D341Med (cell line): ENCODE data around the gene SAG.

Source experiments
- DNase-seq: peaks from one replicate; pipeline ENCODE4 v3.0.0; 2012; ENCODE audit warnings: low spot score

Gene SAG

GRCh38 chr2:233289648-233290047 lies 18.0 kb upstream of the SAG start:
- DNase-seq: no peak

- no peak for DNase-seq
These were observed 17.4 kb upstream of the SAG start for GRCh38 chr2:233290051-233290845.

- DNase-seq: no peak
These were observed 11.7 kb upstream of the SAG start for GRCh38 chr2:233295891-233296290.

GRCh38 chr2:233297076-233297475 lies 10.5 kb upstream of the SAG start:
- no peak for DNase-seq

- no peak for DNase-seq
These were observed 7.2 kb upstream of the SAG start for GRCh38 chr2:233300401-233300800.

GRCh38 chr2:233301248-233301647 lies 6.4 kb upstream of the SAG start:
- DNase-seq: no peak

- peak; percentile 68 for DNase-seq
These were observed 5.8 kb upstream of the SAG start for GRCh38 chr2:233301811-233302210.

GRCh38 chr2:233303252-233303651 lies 4.4 kb upstream of the SAG start:
- no peak for DNase-seq

GRCh38 chr2:233311241-233311926 lies 3.8 kb downstream of the SAG start:
- DNase-seq: no peak

- no peak for DNase-seq
These were observed 5.3 kb downstream of the SAG start for GRCh38 chr2:233312874-233313273.

- no peak for DNase-seq
These were observed 6.7 kb downstream of the SAG start for GRCh38 chr2:233314180-233314925.

GRCh38 chr2:233317196-233317943 lies 9.8 kb downstream of the SAG start:
- no peak for DNase-seq

- DNase-seq: no peak
These were observed 11.6 kb downstream of the SAG start for GRCh38 chr2:233319256-233319655.

- no peak for DNase-seq
These were observed 12.9 kb downstream of the SAG start for GRCh38 chr2:233320470-233320869.

GRCh38 chr2:233321166-233321565 lies 13.6 kb downstream of the SAG start:
- DNase-seq: no peak

GRCh38 chr2:233323851-233324250 lies 16.2 kb downstream of the SAG start:
- DNase-seq: no peak

GRCh38 chr2:233325256-233325655 lies 17.6 kb downstream of the SAG start:
- no peak for DNase-seq

GRCh38 chr2:233325814-233326213 lies 18.2 kb downstream of the SAG start:
- no peak for DNase-seq

- DNase-seq: no peak
These were observed 18.9 kb downstream of the SAG start for GRCh38 chr2:233326500-233326899.

- DNase-seq: no peak
These were observed 21.3 kb downstream of the SAG start for GRCh38 chr2:233328922-233329321.

GRCh38 chr2:233329489-233330135 lies 22.0 kb downstream of the SAG start:
- DNase-seq: no peak

GRCh38 chr2:233331536-233331935 lies 23.9 kb downstream of the SAG start:
- no peak for DNase-seq
